Measurements from ENCODE around the gene USH1C. TPM values are rescaled to one million over a fixed set of nuclear protein-coding genes. Genes with fewer than 3 reads are reported as not detected.

USH1C gene
- total and polyA plus RNA-seq, 4 donors, result 0.09 to 1.3 (median 0.75) TPM

DNA sequence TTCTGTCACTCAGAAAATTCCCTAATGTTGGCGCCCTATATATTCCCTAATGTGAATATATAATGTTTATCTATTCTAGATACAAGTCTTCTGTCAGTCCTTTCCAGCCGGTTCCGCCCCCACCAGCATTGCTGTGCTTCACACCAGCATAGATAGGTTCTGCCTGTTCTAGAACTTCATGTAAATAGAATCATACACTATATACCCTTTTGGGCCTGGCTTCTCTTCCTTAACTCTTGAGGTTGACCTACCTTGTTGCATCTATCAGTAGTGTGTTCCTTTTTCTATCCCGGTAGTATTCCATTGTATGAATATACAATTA lies 37.5 kb upstream of the USH1C start:
- H3K9me3 ChIP-seq (ENCODE audit: control insufficient read depth in 4 of 4, low read length in 3 of 4), result no peaks in the 10 kb centered on the region
- H3K36me3 ChIP-seq (ENCODE audit: control insufficient read depth in 4 of 4, insufficient read depth in 3 of 4, low read depth in 1 of 4, low read length in 3 of 4), result no peaks in the 10 kb centered on the region
- H3K4me3 ChIP-seq (ENCODE audit: low read depth in 1 of 3, low read length in 3 of 3), result no peak overlapping the region
- no peak for DNase-seq (ENCODE audit: low spot score)
- TF ChIP-seq FOXA1 (IDR thresholded peaks at IDR 0.05), result no peak
- TF ChIP-seq, protein P1, sequence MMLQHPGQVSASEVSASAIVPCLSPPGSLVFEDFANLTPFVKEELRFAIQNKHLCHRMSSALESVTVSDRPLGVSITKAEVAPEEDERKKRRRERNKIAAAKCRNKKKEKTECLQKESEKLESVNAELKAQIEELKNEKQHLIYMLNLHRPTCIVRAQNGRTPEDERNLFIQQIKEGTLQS (IDR thresholded peaks at IDR 0.05), result no peak
- TF ChIP-seq GABPA (IDR thresholded peaks at IDR 0.05 in 1 of 2, conservative IDR thresholded peaks at IDR 0.05 in 1 of 2), result no peak
- no peak for TF ChIP-seq HNF4A (conservative IDR thresholded peaks at IDR 0.05)
- no peak for TF ChIP-seq EGR1 (IDR thresholded peaks at IDR 0.05; ENCODE audit: low read depth in 2 of 2)
- no peak for TF ChIP-seq JUND (IDR thresholded peaks at IDR 0.05)
- no peak for TF ChIP-seq YY1 (IDR thresholded peaks at IDR 0.05)
- no peak for TF ChIP-seq RAD21 (IDR thresholded peaks at IDR 0.05)
- no peak for TF ChIP-seq HNF4G (IDR thresholded peaks at IDR 0.05)
- no peak for TF ChIP-seq SP1 (IDR thresholded peaks at IDR 0.05)
- TF ChIP-seq, protein P2, sequence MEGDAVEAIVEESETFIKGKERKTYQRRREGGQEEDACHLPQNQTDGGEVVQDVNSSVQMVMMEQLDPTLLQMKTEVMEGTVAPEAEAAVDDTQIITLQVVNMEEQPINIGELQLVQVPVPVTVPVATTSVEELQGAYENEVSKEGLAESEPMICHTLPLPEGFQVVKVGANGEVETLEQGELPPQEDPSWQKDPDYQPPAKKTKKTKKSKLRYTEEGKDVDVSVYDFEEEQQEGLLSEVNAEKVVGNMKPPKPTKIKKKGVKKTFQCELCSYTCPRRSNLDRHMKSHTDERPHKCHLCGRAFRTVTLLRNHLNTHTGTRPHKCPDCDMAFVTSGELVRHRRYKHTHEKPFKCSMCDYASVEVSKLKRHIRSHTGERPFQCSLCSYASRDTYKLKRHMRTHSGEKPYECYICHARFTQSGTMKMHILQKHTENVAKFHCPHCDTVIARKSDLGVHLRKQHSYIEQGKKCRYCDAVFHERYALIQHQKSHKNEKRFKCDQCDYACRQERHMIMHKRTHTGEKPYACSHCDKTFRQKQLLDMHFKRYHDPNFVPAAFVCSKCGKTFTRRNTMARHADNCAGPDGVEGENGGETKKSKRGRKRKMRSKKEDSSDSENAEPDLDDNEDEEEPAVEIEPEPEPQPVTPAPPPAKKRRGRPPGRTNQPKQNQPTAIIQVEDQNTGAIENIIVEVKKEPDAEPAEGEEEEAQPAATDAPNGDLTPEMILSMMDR (IDR thresholded peaks at IDR 0.05; ENCODE audit: low read depth, low read length, missing input control), result no peak
- WGBS, result 89% methylated on average over 4 of the region's 4 CpGs
- no peak overlapping the region for H3K9ac ChIP-seq (ENCODE audit: low read depth in 1 of 2, low read length in 2 of 2)
- H3K27me3 ChIP-seq (ENCODE audit: control insufficient read depth in 4 of 4, insufficient read depth in 4 of 4, low read length in 3 of 4), result no peaks in the 10 kb centered on the region
- no peaks in the 10 kb centered on the region for H3K4me1 ChIP-seq (ENCODE audit: control insufficient read depth in 4 of 4, insufficient read depth in 4 of 4, low read length in 3 of 4)
- no peak overlapping the region for H3K27ac ChIP-seq (ENCODE audit: low read depth in 1 of 2, low read length in 2 of 2)

DNA sequence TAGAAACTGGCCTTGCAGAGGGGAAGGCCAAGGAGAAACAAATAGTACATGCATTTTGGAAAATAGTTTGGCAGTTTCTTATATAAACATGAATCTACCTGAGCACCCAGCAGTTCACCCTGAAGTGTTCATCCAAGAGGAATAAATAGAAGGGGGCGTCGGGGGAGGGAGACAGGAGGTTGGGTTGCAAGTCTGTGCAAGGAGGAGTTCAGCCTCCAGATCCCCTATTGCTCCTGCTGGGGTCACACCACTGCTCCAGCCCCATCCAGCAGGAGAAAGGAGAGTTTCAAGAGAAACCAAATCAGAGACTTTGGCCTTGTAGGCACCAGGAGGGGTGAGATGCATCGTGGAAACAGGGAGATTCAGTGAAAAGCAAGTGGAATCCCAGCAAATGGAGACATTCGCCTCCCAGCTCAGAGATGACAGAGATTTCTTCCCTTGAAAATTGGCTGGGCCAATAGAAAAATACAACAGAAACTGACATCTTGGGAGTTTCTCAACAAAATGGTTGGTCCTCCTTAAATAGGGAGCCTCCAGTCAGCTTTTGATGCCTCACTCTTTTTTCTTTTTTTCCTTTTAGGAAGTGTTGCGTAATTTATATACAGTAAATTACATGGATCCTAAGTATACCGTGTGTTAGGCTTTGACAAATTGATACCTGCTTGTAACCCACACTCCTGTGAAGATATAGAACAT lies 37.0 kb upstream of the USH1C start:
- no peaks in the 10 kb centered on the region for H3K9me3 ChIP-seq (ENCODE audit: control insufficient read depth in 4 of 4, low read length in 3 of 4)
- H3K9ac ChIP-seq (ENCODE audit: low read depth in 1 of 2, low read length in 2 of 2), result no peak overlapping the region
- no peak for TF ChIP-seq HNF4G (IDR thresholded peaks at IDR 0.05)
- TF ChIP-seq FOXA1 (IDR thresholded peaks at IDR 0.05), result no peak
- TF ChIP-seq, protein P3, sequence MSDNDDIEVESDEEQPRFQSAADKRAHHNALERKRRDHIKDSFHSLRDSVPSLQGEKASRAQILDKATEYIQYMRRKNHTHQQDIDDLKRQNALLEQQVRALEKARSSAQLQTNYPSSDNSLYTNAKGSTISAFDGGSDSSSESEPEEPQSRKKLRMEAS (IDR thresholded peaks at IDR 0.05), result no peak
- TF ChIP-seq EGR1 (IDR thresholded peaks at IDR 0.05; ENCODE audit: low read depth in 2 of 2), result no peak
- no peak for TF ChIP-seq JUND (IDR thresholded peaks at IDR 0.05)
- TF ChIP-seq, protein P2 (IDR thresholded peaks at IDR 0.05; ENCODE audit: low read depth, low read length, missing input control), result no peak
- no peak for TF ChIP-seq RAD21 (IDR thresholded peaks at IDR 0.05)
- no peak for TF ChIP-seq YY1 (IDR thresholded peaks at IDR 0.05)
- TF ChIP-seq RXRA (IDR thresholded peaks at IDR 0.05), result no peak
- TF ChIP-seq NR2F2 (IDR thresholded peaks at IDR 0.05), result no peak
- no peak for TF ChIP-seq GABPA (IDR thresholded peaks at IDR 0.05 in 1 of 2, conservative IDR thresholded peaks at IDR 0.05 in 1 of 2)
- TF ChIP-seq FOXA2 (IDR thresholded peaks at IDR 0.05), result no peak
- TF ChIP-seq HNF4A (conservative IDR thresholded peaks at IDR 0.05), result no peak
- TF ChIP-seq, protein P4, sequence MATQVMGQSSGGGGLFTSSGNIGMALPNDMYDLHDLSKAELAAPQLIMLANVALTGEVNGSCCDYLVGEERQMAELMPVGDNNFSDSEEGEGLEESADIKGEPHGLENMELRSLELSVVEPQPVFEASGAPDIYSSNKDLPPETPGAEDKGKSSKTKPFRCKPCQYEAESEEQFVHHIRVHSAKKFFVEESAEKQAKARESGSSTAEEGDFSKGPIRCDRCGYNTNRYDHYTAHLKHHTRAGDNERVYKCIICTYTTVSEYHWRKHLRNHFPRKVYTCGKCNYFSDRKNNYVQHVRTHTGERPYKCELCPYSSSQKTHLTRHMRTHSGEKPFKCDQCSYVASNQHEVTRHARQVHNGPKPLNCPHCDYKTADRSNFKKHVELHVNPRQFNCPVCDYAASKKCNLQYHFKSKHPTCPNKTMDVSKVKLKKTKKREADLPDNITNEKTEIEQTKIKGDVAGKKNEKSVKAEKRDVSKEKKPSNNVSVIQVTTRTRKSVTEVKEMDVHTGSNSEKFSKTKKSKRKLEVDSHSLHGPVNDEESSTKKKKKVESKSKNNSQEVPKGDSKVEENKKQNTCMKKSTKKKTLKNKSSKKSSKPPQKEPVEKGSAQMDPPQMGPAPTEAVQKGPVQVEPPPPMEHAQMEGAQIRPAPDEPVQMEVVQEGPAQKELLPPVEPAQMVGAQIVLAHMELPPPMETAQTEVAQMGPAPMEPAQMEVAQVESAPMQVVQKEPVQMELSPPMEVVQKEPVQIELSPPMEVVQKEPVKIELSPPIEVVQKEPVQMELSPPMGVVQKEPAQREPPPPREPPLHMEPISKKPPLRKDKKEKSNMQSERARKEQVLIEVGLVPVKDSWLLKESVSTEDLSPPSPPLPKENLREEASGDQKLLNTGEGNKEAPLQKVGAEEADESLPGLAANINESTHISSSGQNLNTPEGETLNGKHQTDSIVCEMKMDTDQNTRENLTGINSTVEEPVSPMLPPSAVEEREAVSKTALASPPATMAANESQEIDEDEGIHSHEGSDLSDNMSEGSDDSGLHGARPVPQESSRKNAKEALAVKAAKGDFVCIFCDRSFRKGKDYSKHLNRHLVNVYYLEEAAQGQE (IDR thresholded peaks at IDR 0.05), result no peak
- TF ChIP-seq TAF1 (conservative IDR thresholded peaks at IDR 0.05), result no peak
- TF ChIP-seq, protein P5, sequence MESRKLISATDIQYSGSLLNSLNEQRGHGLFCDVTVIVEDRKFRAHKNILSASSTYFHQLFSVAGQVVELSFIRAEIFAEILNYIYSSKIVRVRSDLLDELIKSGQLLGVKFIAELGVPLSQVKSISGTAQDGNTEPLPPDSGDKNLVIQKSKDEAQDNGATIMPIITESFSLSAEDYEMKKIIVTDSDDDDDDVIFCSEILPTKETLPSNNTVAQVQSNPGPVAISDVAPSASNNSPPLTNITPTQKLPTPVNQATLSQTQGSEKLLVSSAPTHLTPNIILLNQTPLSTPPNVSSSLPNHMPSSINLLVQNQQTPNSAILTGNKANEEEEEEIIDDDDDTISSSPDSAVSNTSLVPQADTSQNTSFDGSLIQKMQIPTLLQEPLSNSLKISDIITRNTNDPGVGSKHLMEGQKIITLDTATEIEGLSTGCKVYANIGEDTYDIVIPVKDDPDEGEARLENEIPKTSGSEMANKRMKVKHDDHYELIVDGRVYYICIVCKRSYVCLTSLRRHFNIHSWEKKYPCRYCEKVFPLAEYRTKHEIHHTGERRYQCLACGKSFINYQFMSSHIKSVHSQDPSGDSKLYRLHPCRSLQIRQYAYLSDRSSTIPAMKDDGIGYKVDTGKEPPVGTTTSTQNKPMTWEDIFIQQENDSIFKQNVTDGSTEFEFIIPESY (IDR thresholded peaks at IDR 0.05), result no peak
- TF ChIP-seq, protein P1 (IDR thresholded peaks at IDR 0.05), result no peak
- TF ChIP-seq SP1 (IDR thresholded peaks at IDR 0.05), result no peak
- H3K4me1 ChIP-seq (ENCODE audit: control insufficient read depth in 4 of 4, insufficient read depth in 4 of 4, low read length in 3 of 4), result no peaks in the 10 kb centered on the region
- no peak overlapping the region for H3K4me3 ChIP-seq (ENCODE audit: low read depth in 1 of 3, low read length in 3 of 3)
- WGBS, result 76% methylated on average over 6 of the region's 6 CpGs
- DNase-seq (ENCODE audit: low spot score), result no peak
- no peaks in the 10 kb centered on the region for H3K36me3 ChIP-seq (ENCODE audit: control insufficient read depth in 4 of 4, insufficient read depth in 3 of 4, low read depth in 1 of 4, low read length in 3 of 4)
- H3K27me3 ChIP-seq (ENCODE audit: control insufficient read depth in 4 of 4, insufficient read depth in 4 of 4, low read length in 3 of 4), result no peaks in the 10 kb centered on the region
- H3K27ac ChIP-seq (ENCODE audit: low read depth in 1 of 2, low read length in 2 of 2), result no peak overlapping the region
